Measurements from ENCODE around the gene PRPH. TPM values are rescaled to one million over a fixed set of nuclear protein-coding genes. Genes with fewer than 3 reads are reported as not detected.
A peak's percentile ranks its signal among the peaks of the same experiment; 100 is the strongest.

PRPH gene
- total and polyA plus RNA-seq, 2 of the 13 experiments (the other 11 are each of a cell fraction or from before 2014, with no cell fraction given) = 0.12 TPM; not detected in 1

GRCh38 chr12:49322708-49323523, 28.0 kb downstream of the PRPH start, which contains the start of gene TROAP (continued):
- TF ChIP-seq, protein P1, sequence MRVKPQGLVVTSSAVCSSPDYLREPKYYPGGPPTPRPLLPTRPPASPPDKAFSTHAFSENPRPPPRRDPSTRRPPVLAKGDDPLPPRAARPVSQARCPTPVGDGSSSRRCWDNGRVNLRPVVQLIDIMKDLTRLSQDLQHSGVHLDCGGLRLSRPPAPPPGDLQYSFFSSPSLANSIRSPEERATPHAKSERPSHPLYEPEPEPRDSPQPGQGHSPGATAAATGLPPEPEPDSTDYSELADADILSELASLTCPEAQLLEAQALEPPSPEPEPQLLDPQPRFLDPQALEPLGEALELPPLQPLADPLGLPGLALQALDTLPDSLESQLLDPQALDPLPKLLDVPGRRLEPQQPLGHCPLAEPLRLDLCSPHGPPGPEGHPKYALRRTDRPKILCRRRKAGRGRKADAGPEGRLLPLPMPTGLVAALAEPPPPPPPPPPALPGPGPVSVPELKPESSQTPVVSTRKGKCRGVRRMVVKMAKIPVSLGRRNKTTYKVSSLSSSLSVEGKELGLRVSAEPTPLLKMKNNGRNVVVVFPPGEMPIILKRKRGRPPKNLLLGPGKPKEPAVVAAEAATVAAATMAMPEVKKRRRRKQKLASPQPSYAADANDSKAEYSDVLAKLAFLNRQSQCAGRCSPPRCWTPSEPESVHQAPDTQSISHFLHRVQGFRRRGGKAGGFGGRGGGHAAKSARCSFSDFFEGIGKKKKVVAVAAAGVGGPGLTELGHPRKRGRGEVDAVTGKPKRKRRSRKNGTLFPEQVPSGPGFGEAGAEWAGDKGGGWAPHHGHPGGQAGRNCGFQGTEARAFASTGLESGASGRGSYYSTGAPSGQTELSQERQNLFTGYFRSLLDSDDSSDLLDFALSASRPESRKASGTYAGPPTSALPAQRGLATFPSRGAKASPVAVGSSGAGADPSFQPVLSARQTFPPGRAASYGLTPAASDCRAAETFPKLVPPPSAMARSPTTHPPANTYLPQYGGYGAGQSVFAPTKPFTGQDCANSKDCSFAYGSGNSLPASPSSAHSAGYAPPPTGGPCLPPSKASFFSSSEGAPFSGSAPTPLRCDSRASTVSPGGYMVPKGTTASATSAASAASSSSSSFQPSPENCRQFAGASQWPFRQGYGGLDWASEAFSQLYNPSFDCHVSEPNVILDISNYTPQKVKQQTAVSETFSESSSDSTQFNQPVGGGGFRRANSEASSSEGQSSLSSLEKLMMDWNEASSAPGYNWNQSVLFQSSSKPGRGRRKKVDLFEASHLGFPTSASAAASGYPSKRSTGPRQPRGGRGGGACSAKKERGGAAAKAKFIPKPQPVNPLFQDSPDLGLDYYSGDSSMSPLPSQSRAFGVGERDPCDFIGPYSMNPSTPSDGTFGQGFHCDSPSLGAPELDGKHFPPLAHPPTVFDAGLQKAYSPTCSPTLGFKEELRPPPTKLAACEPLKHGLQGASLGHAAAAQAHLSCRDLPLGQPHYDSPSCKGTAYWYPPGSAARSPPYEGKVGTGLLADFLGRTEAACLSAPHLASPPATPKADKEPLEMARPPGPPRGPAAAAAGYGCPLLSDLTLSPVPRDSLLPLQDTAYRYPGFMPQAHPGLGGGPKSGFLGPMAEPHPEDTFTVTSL (CRISPR knock-in tag; IDR thresholded peaks at IDR 0.05; ENCODE audit: borderline replicate concordance) = no peak
- no peak for TF ChIP-seq ZNF124 (CRISPR knock-in tag; IDR thresholded peaks at IDR 0.05)
- peak; percentile 92 for TF ChIP-seq SP2 (CRISPR knock-in tag; IDR thresholded peaks at IDR 0.05)
- 0 out of 2 replicates have a peak, but pooled peaks have one; percentile 35 for TF ChIP-seq ZNF274 (CRISPR knock-in tag; IDR thresholded peaks at IDR 0.05)
- no peak for TF ChIP-seq CENPBD1 (CRISPR knock-in tag; IDR thresholded peaks at IDR 0.05; ENCODE audit: borderline replicate concordance, low read depth)
- TF ChIP-seq, protein P2, sequence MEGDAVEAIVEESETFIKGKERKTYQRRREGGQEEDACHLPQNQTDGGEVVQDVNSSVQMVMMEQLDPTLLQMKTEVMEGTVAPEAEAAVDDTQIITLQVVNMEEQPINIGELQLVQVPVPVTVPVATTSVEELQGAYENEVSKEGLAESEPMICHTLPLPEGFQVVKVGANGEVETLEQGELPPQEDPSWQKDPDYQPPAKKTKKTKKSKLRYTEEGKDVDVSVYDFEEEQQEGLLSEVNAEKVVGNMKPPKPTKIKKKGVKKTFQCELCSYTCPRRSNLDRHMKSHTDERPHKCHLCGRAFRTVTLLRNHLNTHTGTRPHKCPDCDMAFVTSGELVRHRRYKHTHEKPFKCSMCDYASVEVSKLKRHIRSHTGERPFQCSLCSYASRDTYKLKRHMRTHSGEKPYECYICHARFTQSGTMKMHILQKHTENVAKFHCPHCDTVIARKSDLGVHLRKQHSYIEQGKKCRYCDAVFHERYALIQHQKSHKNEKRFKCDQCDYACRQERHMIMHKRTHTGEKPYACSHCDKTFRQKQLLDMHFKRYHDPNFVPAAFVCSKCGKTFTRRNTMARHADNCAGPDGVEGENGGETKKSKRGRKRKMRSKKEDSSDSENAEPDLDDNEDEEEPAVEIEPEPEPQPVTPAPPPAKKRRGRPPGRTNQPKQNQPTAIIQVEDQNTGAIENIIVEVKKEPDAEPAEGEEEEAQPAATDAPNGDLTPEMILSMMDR (CRISPR knock-in tag; IDR thresholded peaks at IDR 0.05) = no peak
- TF ChIP-seq BATF2 (CRISPR knock-in tag; IDR thresholded peaks at IDR 0.05) = no peak
- no peak for TF ChIP-seq ZNF775 (CRISPR knock-in tag; IDR thresholded peaks at IDR 0.05; ENCODE audit: borderline replicate concordance)
- TF ChIP-seq NCOR1 (IDR thresholded peaks at IDR 0.05; ENCODE audit: borderline replicate concordance, low read length) = no peak
- TF ChIP-seq ZNF234 (CRISPR knock-in tag; conservative IDR thresholded peaks at IDR 0.05) = no peak
- TF ChIP-seq ZNF607 (CRISPR knock-in tag; IDR thresholded peaks at IDR 0.05; ENCODE audit: borderline replicate concordance) = no peak
- TF ChIP-seq, protein P3, sequence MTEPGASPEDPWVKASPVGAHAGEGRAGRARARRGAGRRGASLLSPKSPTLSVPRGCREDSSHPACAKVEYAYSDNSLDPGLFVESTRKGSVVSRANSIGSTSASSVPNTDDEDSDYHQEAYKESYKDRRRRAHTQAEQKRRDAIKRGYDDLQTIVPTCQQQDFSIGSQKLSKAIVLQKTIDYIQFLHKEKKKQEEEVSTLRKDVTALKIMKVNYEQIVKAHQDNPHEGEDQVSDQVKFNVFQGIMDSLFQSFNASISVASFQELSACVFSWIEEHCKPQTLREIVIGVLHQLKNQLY (CRISPR knock-in tag; IDR thresholded peaks at IDR 0.05) = no peak
- TF ChIP-seq, protein P4, sequence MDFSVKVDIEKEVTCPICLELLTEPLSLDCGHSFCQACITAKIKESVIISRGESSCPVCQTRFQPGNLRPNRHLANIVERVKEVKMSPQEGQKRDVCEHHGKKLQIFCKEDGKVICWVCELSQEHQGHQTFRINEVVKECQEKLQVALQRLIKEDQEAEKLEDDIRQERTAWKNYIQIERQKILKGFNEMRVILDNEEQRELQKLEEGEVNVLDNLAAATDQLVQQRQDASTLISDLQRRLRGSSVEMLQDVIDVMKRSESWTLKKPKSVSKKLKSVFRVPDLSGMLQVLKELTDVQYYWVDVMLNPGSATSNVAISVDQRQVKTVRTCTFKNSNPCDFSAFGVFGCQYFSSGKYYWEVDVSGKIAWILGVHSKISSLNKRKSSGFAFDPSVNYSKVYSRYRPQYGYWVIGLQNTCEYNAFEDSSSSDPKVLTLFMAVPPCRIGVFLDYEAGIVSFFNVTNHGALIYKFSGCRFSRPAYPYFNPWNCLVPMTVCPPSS (IDR thresholded peaks at IDR 0.05) = no peak
- TF ChIP-seq, protein P5, sequence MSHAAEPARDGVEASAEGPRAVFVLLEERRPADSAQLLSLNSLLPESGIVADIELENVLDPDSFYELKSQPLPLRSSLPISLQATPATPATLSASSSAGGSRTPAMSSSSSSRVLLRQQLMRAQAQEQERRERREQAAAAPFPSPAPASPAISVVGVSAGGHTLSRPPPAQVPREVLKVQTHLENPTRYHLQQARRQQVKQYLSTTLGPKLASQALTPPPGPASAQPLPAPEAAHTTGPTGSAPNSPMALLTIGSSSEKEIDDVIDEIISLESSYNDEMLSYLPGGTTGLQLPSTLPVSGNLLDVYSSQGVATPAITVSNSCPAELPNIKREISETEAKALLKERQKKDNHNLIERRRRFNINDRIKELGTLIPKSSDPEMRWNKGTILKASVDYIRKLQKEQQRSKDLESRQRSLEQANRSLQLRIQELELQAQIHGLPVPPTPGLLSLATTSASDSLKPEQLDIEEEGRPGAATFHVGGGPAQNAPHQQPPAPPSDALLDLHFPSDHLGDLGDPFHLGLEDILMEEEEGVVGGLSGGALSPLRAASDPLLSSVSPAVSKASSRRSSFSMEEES (CRISPR knock-in tag; IDR thresholded peaks at IDR 0.05) = 0 out of 2 replicates have a peak, but pooled peaks have one; percentile 12

All from HepG2 (cell line).